ENCODE results near the gene KIF16B. TPM values are rescaled to one million over a fixed set of nuclear protein-coding genes. Genes with fewer than 3 reads are reported as not detected.

Gene KIF16B
- total and polyA plus RNA-seq, 2 of the 13 experiments (the other 11 are each of a cell fraction or from before 2014, with no cell fraction given), result 6.9 to 18.0 TPM

- TF ChIP-seq HIVEP1 (CRISPR knock-in tag; IDR thresholded peaks at IDR 0.05) (no peak), PAX8 (CRISPR knock-in tag; IDR thresholded peaks at IDR 0.05; ENCODE audit: borderline replicate concordance) (no peak), ZNF550 (CRISPR knock-in tag; IDR thresholded peaks at IDR 0.05; ENCODE audit: borderline replicate concordance) (no peak), TRAFD1 (CRISPR knock-in tag; IDR thresholded peaks at IDR 0.05; ENCODE audit: borderline replicate concordance) (no peak), HMG20A (CRISPR knock-in tag; IDR thresholded peaks at IDR 0.05; ENCODE audit: borderline replicate concordance) (no peak), GTF3A (CRISPR knock-in tag; conservative IDR thresholded peaks at IDR 0.05) (no peak), BORCS8-MEF2B (CRISPR knock-in tag; IDR thresholded peaks at IDR 0.05) (no peak), ADNP (CRISPR knock-in tag; IDR thresholded peaks at IDR 0.05) (no peak), RARA (CRISPR knock-in tag; IDR thresholded peaks at IDR 0.05) (peak; percentile 81), NKX3-1 (CRISPR knock-in tag; IDR thresholded peaks at IDR 0.05) (no peak), ZNF577 (CRISPR knock-in tag; IDR thresholded peaks at IDR 0.05; ENCODE audit: borderline replicate concordance, low read depth) (no peak), ESRRA (CRISPR knock-in tag; IDR thresholded peaks at IDR 0.05; ENCODE audit: low read depth) (no peak), HDAC2 (CRISPR knock-in tag; IDR thresholded peaks at IDR 0.05) (peak; percentile 43; the same call in 1 of the 2 replicates), ZNF609 (CRISPR knock-in tag; IDR thresholded peaks at IDR 0.05; ENCODE audit: borderline replicate concordance) (0 out of 2 replicates have a peak, but pooled peaks have one; percentile 35), ZNF646 (CRISPR knock-in tag; IDR thresholded peaks at IDR 0.05) (no peak), SMARCC2 (IDR thresholded peaks at IDR 0.05) (no peak), ZNF562 (CRISPR knock-in tag; IDR thresholded peaks at IDR 0.05; ENCODE audit: borderline replicate concordance) (no peak)
Observed at GRCh38 chr20:16407251-16408067, 165.8 kb downstream of the KIF16B start (continued).
